Fibroblast of lung (primary cell): Measurements from ENCODE around the gene RADIL. TPM values are rescaled to one million over a fixed set of nuclear protein-coding genes. Genes with fewer than 3 reads are reported as not detected.

Source experiments
- DNase-seq, 2 donors: peaks; one replicate each; pipeline versions ENCODE4 v3.0.0 to v3.0.0-alpha.2; 2010; ENCODE audit warnings: low read depth in 2 of 2
- H2AFZ ChIP-seq: 2 replicates; pipeline ENCODE4 v1.5.1; 2012; ENCODE audit warnings: low read length, control low read depth, inconsistent platforms
- H3K27ac ChIP-seq: 2 replicates; pipeline ENCODE4 v1.5.1; 2011; ENCODE audit warnings: low read length, control low read depth; ENCODE audit not compliant: insufficient read depth
- H3K27me3 ChIP-seq: 2 replicates; pipeline ENCODE4 v1.5.1; 2011; ENCODE audit warnings: mild to moderate bottlenecking, low read length; ENCODE audit not compliant: control insufficient read depth, insufficient read depth
- H3K36me3 ChIP-seq: 2 replicates; pipeline ENCODE4 v1.5.1; 2011; ENCODE audit warnings: low read length; ENCODE audit not compliant: control insufficient read depth, insufficient read depth
- H3K4me1 ChIP-seq: 2 replicates; pipeline ENCODE4 v1.5.1; 2011; ENCODE audit warnings: low read length; ENCODE audit not compliant: control insufficient read depth, insufficient read depth; ENCODE audit errors: extremely low read depth
- H3K4me2 ChIP-seq: 2 replicates; pipeline ENCODE4 v1.5.1; 2011; ENCODE audit warnings: low read length, control low read depth; ENCODE audit not compliant: insufficient read depth; ENCODE audit errors: extremely low read depth
- H3K4me3 ChIP-seq, 4 experiments: fragments of 200-600 bp in 1 of 4; sonication (generic) in 1 of 4; replicated peaks in 1 of 4; 2 replicates each; pipeline ENCODE4 v1.5.1; 2011 to 2016; ENCODE audit warnings: low read length in 4 of 4, low read depth in 3 of 4, mild to moderate bottlenecking in 3 of 4, control low read depth in 2 of 4, inconsistent platforms in 1 of 4, mixed read lengths in 1 of 4; ENCODE audit not compliant: insufficient read depth in 1 of 4; ENCODE audit errors: control extremely low read depth in 1 of 4
- H3K79me2 ChIP-seq: 2 replicates; pipeline ENCODE4 v1.5.1; 2012; ENCODE audit warnings: mild to moderate bottlenecking, low read length, inconsistent platforms; ENCODE audit not compliant: control insufficient read depth, insufficient read depth
- H3K9ac ChIP-seq: 2 replicates; pipeline ENCODE4 v1.5.1; 2011; ENCODE audit warnings: mild to moderate bottlenecking, low read length, control low read depth; ENCODE audit not compliant: insufficient read depth
- H3K9me3 ChIP-seq: 2 replicates; pipeline ENCODE4 v1.5.1; 2012; ENCODE audit warnings: low read depth, low read length; ENCODE audit not compliant: control insufficient read depth, insufficient read depth
- H4K20me1 ChIP-seq: 2 replicates; pipeline ENCODE4 v1.5.1; 2011; ENCODE audit warnings: low read length; ENCODE audit not compliant: control insufficient read depth, insufficient read depth; ENCODE audit errors: extremely low read depth
- EZH2 ChIP-seq: IDR thresholded peaks from 2 replicates; pipeline ENCODE4 v1.5.1; 2012; ENCODE audit warnings: low read length, control low read depth, mild to moderate bottlenecking; ENCODE audit errors: missing control alignments
- polyA plus RNA-seq, 2 donors: library from polyadenylated mRNA; depleted of rRNA in 1 of 2; stranded (reverse) in 1 of 2; unstranded in 1 of 2; fragments of >200 nt; gene quantifications; 2 replicates each; pipeline ENCODE4 v1.2.1, GENCODE V29; 2011 to 2012; ENCODE audit warnings: missing spikeins in 1 of 2
- total RNA-seq: library from RNA; depleted of rRNA; stranded (reverse); fragments of >200 nt; gene quantifications from 2 replicates; pipeline ENCODE4 v1.2.1, GENCODE V29; 2014
- TF ChIP-seq, protein P1 (sequence below), 2 donors: IDR thresholded peaks in 1 of 2; conservative IDR thresholded peaks in 1 of 2; 1 replicate in 1 of 2; 2 replicates in 1 of 2; pipeline ENCODE4 v1.5.1; 2011 to 2012; ENCODE audit warnings: low read length in 2 of 2, control low read depth in 1 of 2, inconsistent platforms in 1 of 2, low read depth in 1 of 2, mild to moderate bottlenecking in 1 of 2

The RADIL gene
- total and polyA plus RNA-seq, 2 donors (not counting 1 experiment from before 2014, with no cell fraction given): 0.33 to 0.85 TPM

DNA sequence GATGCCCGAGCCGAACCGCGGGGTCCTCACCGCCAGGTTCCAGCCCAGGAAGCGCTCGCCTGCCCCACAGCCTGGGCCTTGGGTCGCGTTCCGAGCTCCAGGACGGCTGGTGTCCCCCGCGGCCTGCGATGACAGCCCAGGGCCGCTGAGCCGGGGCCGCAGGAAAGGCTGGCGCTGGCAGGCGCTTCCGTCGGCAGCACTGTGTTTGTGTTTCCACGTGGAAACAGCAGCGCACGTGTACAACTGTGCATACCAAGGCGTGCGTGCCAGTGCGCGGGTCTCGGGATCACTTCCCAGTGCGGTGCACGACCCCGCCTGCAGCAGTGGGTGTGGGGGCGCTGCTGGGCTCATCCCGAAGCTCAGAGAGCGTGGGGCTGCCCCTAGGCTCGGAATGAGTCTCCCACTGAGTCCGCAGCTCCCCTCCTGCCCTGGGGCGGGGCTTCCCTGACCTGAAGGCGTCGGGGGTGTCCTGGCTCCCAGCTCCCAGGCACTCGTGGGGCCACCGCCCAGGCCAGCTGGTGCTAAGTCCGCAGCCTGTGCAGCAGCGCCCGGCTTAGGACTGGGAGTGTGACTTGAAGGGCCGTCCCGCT is 90.9 kb downstream of the RADIL start:
- Histone ChIP-seq H3K9me3 (no peaks in the 10 kb centered on the region), H2AFZ (no peak overlapping the region), H3K27ac (no peak overlapping the region), H3K79me2 (no peaks in the 10 kb centered on the region), H4K20me1 (no peaks in the 10 kb centered on the region), H3K4me3 (no peak overlapping the region), H3K27me3 (no peaks in the 10 kb centered on the region), H3K9ac (peak overlapping the region; percentile 4), H3K4me1 (peaks cover 2% of the 10 kb centered on the region), H3K36me3 (peaks cover 31% of the 10 kb centered on the region), H3K4me2 (no peak overlapping the region)
- DNase-seq: peak; percentile 8 to 13
- TF ChIP-seq, protein P1, sequence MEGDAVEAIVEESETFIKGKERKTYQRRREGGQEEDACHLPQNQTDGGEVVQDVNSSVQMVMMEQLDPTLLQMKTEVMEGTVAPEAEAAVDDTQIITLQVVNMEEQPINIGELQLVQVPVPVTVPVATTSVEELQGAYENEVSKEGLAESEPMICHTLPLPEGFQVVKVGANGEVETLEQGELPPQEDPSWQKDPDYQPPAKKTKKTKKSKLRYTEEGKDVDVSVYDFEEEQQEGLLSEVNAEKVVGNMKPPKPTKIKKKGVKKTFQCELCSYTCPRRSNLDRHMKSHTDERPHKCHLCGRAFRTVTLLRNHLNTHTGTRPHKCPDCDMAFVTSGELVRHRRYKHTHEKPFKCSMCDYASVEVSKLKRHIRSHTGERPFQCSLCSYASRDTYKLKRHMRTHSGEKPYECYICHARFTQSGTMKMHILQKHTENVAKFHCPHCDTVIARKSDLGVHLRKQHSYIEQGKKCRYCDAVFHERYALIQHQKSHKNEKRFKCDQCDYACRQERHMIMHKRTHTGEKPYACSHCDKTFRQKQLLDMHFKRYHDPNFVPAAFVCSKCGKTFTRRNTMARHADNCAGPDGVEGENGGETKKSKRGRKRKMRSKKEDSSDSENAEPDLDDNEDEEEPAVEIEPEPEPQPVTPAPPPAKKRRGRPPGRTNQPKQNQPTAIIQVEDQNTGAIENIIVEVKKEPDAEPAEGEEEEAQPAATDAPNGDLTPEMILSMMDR (conservative IDR thresholded peaks at IDR 0.05 in 1 of 2, IDR thresholded peaks at IDR 0.05 in 1 of 2; ENCODE audit: low read depth in 1 of 2, low read length in 2 of 2): no peak
- TF ChIP-seq EZH2: no peak

DNA sequence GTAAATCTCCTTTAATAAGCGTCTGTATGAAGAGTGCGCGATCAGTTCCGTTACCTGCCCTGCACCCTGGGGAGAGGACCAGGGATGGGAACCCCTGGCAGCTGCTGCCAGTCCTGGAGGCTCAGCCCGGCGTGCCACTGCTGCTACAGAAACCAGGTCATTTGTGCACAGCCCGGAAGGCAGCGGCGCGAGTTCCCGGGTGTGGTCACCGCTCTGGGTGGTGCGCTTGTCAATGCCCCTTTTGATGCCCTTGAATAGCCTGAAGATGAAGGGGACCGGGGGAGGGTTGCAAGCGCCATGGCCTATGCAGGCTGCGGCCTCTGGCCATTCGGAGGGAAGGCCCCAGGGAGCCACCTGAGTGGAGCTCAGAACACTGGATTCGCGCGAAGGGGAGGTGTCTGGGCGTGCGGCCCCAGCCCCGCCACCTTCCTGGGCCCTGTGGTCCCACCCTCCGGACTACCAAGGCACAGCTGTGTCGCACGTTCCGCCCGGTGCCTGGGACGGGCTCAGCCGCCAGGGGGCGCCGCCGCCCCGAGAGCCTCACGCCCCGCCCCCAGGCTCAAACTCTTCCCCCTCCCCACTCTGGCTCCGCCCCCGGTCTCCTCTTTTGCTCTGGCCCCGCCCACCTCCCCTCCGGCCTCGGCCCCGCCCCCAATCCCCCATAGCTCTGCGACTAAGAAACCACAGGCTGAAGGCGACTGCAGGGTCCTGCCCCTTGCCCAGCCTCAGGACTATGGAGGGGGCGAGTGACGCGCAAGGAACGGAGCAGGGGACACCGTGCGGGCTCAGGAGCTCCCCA is 91.6 kb downstream of the RADIL start:
- no peaks in the 10 kb centered on the region for H3K9me3 ChIP-seq
- no peak overlapping the region for H3K4me3 ChIP-seq
- H4K20me1 ChIP-seq: no peaks in the 10 kb centered on the region
- H3K9ac ChIP-seq: peak overlapping the region; percentile 4
- peak; percentile 26 to 48 for DNase-seq
- H3K27ac ChIP-seq: no peak overlapping the region
- H2AFZ ChIP-seq: no peak overlapping the region
- TF ChIP-seq EZH2: no peak
- TF ChIP-seq, protein P1 (conservative IDR thresholded peaks at IDR 0.05 in 1 of 2, IDR thresholded peaks at IDR 0.05 in 1 of 2; ENCODE audit: low read depth in 1 of 2, low read length in 2 of 2): peak; percentile 48 to 49
- peaks cover 33% of the 10 kb centered on the region for H3K36me3 ChIP-seq
- H3K4me1 ChIP-seq: peaks cover 2% of the 10 kb centered on the region
- H3K27me3 ChIP-seq: no peaks in the 10 kb centered on the region
- no peak overlapping the region for H3K4me2 ChIP-seq
- H3K79me2 ChIP-seq: no peaks in the 10 kb centered on the region

DNA sequence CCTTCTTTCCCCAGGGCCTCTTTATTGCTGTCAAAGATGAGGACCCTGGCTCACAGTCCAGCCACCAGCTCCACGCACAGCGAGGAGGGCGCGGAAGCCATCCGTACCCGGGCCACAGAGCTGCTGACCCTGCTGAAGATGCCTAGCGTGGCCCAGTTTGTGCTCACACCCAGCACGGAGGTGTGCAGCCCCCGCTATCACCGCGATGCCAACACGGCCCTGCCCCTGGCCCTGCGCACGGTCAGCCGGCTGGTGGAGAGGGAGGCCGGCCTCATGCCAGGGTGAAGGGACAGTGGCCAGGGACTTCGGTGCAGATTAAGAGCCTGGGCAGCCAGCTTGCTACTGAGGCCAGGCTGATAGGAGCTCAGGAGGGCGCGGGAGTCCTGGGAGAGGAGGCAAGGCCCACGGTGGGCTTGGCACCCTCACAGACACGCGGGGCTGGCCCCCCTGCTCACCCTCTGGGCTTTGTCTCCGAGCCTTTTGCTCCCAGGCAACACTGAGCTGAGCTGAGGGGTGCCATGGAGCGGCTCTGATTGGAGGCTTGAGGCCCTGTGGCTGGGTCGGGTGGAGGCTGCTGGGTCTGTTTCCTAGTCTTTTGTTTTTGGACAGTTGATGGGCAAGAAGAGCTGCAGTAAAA is 92.3 kb downstream of the RADIL start:
- Histone ChIP-seq H2AFZ (no peak overlapping the region), H3K36me3 (peaks cover 36% of the 10 kb centered on the region)

More for the DNA sequence above, 92.3 kb downstream of the RADIL start:
- Histone ChIP-seq H3K4me2 (no peak overlapping the region), H4K20me1 (no peaks in the 10 kb centered on the region), H3K4me1 (peaks cover 2% of the 10 kb centered on the region), H3K9ac (no peak overlapping the region), H3K9me3 (no peaks in the 10 kb centered on the region), H3K4me3 (no peak overlapping the region), H3K79me2 (no peaks in the 10 kb centered on the region), H3K27me3 (no peaks in the 10 kb centered on the region), H3K27ac (no peak overlapping the region)
- no peak for DNase-seq
- TF ChIP-seq, protein P1 (conservative IDR thresholded peaks at IDR 0.05 in 1 of 2, IDR thresholded peaks at IDR 0.05 in 1 of 2; ENCODE audit: low read depth in 1 of 2, low read length in 2 of 2): no peak
- TF ChIP-seq EZH2: no peak
